Endothelial cell of umbilical vein (primary cell): ENCODE data around the gene POLR2H. TPM values are rescaled to one million over a fixed set of nuclear protein-coding genes. Genes with fewer than 3 reads are reported as not detected.

Source experiments
- BruUV-seq: library from RNA; stranded (reverse); fragments of 400-500 nt; replicated peaks from 2 replicates; lab custom pipeline; 2021; lab: Mats Ljungman, UMichigan
- CTCF ChIA-PET: fragments of 300-600, 350-600 bp; sonication (Branson Sonifier 250); formaldehyde crosslinking; loops from one replicate; lab custom pipeline; 2021; ENCODE audit warnings: antibody characterized with exemption, inconsistent platforms; lab: Charles Lee
- POLR2A ChIA-PET: fragments of 300-600, 350-600 bp; sonication (Branson Sonifier 250); formaldehyde crosslinking; loops from one replicate; lab custom pipeline; 2021; ENCODE audit warnings: antibody characterized with exemption, inconsistent platforms; lab: Charles Lee
- DNase-seq: peaks from one replicate; pipeline ENCODE4 v3.0.0-alpha.2; 2011; ENCODE audit warnings: low read depth, low spot score
- FAIRE-seq: peaks from 2 replicates; lab custom pipeline; 2011; peaks lifted over from hg19 to GRCh38; lab: Jason Lieb, UNC
- H2AFZ ChIP-seq: 2 replicates; pipeline ENCODE4 v1.6.0; 2012; ENCODE audit warnings: low read depth, low read length, control low read depth, inconsistent platforms
- H3K27ac ChIP-seq: 2 replicates; pipeline ENCODE4 v1.5.1; 2011; ENCODE audit warnings: low read depth, mild to moderate bottlenecking, control low read depth, low read length, moderate library complexity; ENCODE audit not compliant: insufficient read depth
- H3K27me3 ChIP-seq, 2 experiments: 2 replicates each; pipeline versions ENCODE4 v1.6.0 to v1.6.1; 2011; ENCODE audit warnings: low read length in 2 of 2, mixed read lengths in 1 of 2; ENCODE audit not compliant: control insufficient read depth in 2 of 2, insufficient read depth in 2 of 2
- H3K36me3 ChIP-seq, 2 experiments: 2 replicates in 1 of 2; 3 replicates in 1 of 2; pipeline ENCODE4 v1.5.1; 2011; ENCODE audit warnings: low read length in 2 of 2, mild to moderate bottlenecking in 1 of 2, moderate library complexity in 1 of 2; ENCODE audit not compliant: control insufficient read depth in 2 of 2, insufficient read depth in 2 of 2; ENCODE audit errors: extremely low read depth in 1 of 2
- H3K4me1 ChIP-seq: 3 replicates; pipeline ENCODE4 v1.5.1; 2011; ENCODE audit warnings: mild to moderate bottlenecking, low read length; ENCODE audit not compliant: control insufficient read depth, insufficient read depth; ENCODE audit errors: extremely low read depth
- H3K4me2 ChIP-seq: 2 replicates; pipeline ENCODE4 v1.6.1; 2011; ENCODE audit warnings: low read length, control low read depth, mixed read lengths; ENCODE audit not compliant: insufficient read depth
- H3K4me3 ChIP-seq, 3 experiments: fragments of 200-600 bp in 1 of 3; sonication (generic), shearing (Covaris generic) in 1 of 3; replicated peaks in 1 of 3; 2 replicates each; pipeline ENCODE4 v1.5.1; 2011 to 2016; ENCODE audit warnings: control low read depth in 3 of 3, low read length in 3 of 3, mild to moderate bottlenecking in 2 of 3, inconsistent platforms in 1 of 3, low read depth in 1 of 3, moderate library complexity in 1 of 3; ENCODE audit not compliant: insufficient read depth in 1 of 3
- H3K79me2 ChIP-seq: 2 replicates; pipeline ENCODE4 v1.6.0; 2012; ENCODE audit warnings: low read length, inconsistent platforms; ENCODE audit not compliant: control insufficient read depth, insufficient read depth
- H3K9ac ChIP-seq: replicated peaks from 2 replicates; pipeline ENCODE3; 2011; ENCODE audit warnings: low read length, control low read depth; ENCODE audit not compliant: insufficient read depth; ENCODE audit errors: extremely low read depth
- H3K9me1 ChIP-seq: replicated peaks from 3 replicates; pipeline ENCODE4 v1.6.0; 2011; ENCODE audit warnings: mild to moderate bottlenecking, low read length; ENCODE audit not compliant: control insufficient read depth, insufficient read depth; ENCODE audit errors: extremely low read depth
- H3K9me3 ChIP-seq: replicated peaks from 2 replicates; pipeline ENCODE4 v1.5.1; 2012; ENCODE audit warnings: low read length, inconsistent platforms; ENCODE audit not compliant: control insufficient read depth, insufficient read depth
- H4K20me1 ChIP-seq: replicated peaks from 2 replicates; pipeline ENCODE3; 2011; ENCODE audit warnings: mild to moderate bottlenecking, low read length; ENCODE audit not compliant: control insufficient read depth, insufficient read depth; ENCODE audit errors: extremely low read depth
- EZH2 ChIP-seq: IDR thresholded peaks from 2 replicates; pipeline ENCODE4 v1.6.1; 2012; ENCODE audit warnings: borderline replicate concordance, low read depth, mild to moderate bottlenecking, moderate library complexity, low read length, inconsistent platforms; ENCODE audit not compliant: severe bottlenecking
- FOS ChIP-seq: IDR thresholded peaks from 2 replicates; pipeline ENCODE4 v1.6.1; 2011; ENCODE audit warnings: mild to moderate bottlenecking, low read length, moderate library complexity, borderline replicate concordance; ENCODE audit not compliant: insufficient read depth
- GATA2 ChIP-seq: IDR thresholded peaks from 2 replicates; pipeline ENCODE4 v1.7.0; 2011; ENCODE audit warnings: low read depth, mild to moderate bottlenecking, moderate library complexity, mixed read lengths, low read length; ENCODE audit not compliant: insufficient read length, insufficient read depth
- JUN ChIP-seq: IDR thresholded peaks from 2 replicates; pipeline ENCODE4 v1.6.1; 2011; ENCODE audit warnings: borderline replicate concordance, low read depth; ENCODE audit not compliant: insufficient read length, insufficient read depth
- MYC ChIP-seq: IDR thresholded peaks from one replicate; pipeline ENCODE4 v1.6.1; 2011; ENCODE audit warnings: mild to moderate bottlenecking, low read depth, low read length
- POLR2A ChIP-seq: IDR thresholded peaks from 2 replicates; pipeline ENCODE4 v1.6.1; 2012; ENCODE audit warnings: low read depth, mild to moderate bottlenecking, control low read depth, low read length
- POLR2AphosphoS5 ChIP-seq: IDR thresholded peaks from 2 replicates; pipeline ENCODE4 v1.6.1; 2012; ENCODE audit warnings: low read depth, mild to moderate bottlenecking, control low read depth, low read length, moderate library complexity; ENCODE audit not compliant: insufficient read depth
- dilution Hi-C: fragments of 300-500 bp; cut with MboI; formaldehyde crosslinking; loops from one replicate; pipeline ENCODE4 v1.15.0; 2019; ENCODE audit warnings: low sequenced_read_pairs; ENCODE audit not compliant: extremely low pct_ligation_motif_present
- intact Hi-C: fragments of 100-400 bp; cut with micrococcal nuclease; formaldehyde crosslinking; loops from one replicate; pipeline ENCODE4 v1.10.0; 2022
- polyA plus RNA-seq, 4 experiments: library from polyadenylated mRNA; depleted of rRNA in 3 of 4; stranded (reverse) in 3 of 4; unstranded in 1 of 4; fragments of >200 nt; gene quantifications; 2 replicates each; pipeline versions ENCODE4 v1.2.1 to v1.2.3, GENCODE V29; 2011 to 2012; ENCODE audit warnings: missing spikeins in 1 of 4
- total RNA-seq: library from RNA; stranded (reverse); gene quantifications from 2 replicates; pipeline ENCODE4 v1.2.3, GENCODE V29; 2021
- TF ChIP-seq, protein P1 (sequence below): IDR thresholded peaks from 2 replicates; pipeline ENCODE4 v1.6.1; 2011; ENCODE audit not compliant: insufficient read depth, insufficient read length
- TF ChIP-seq, protein P2 (sequence below), 2 donors: IDR thresholded peaks; 1 replicate in 1 of 2; 2 replicates in 1 of 2; pipeline ENCODE4 v1.5.1; 2011; ENCODE audit warnings: low read length in 2 of 2, mild to moderate bottlenecking in 2 of 2, moderate library complexity in 2 of 2, control low read depth in 1 of 2, inconsistent platforms in 1 of 2, low read depth in 1 of 2; ENCODE audit not compliant: insufficient read depth in 1 of 2; ENCODE audit errors: extremely low read depth in 1 of 2

POLR2H gene
- total and polyA plus RNA-seq, 2 donors (not counting 3 experiments of a cell fraction or from before 2014, with no cell fraction given): 89.0 to 276 TPM

DNA sequence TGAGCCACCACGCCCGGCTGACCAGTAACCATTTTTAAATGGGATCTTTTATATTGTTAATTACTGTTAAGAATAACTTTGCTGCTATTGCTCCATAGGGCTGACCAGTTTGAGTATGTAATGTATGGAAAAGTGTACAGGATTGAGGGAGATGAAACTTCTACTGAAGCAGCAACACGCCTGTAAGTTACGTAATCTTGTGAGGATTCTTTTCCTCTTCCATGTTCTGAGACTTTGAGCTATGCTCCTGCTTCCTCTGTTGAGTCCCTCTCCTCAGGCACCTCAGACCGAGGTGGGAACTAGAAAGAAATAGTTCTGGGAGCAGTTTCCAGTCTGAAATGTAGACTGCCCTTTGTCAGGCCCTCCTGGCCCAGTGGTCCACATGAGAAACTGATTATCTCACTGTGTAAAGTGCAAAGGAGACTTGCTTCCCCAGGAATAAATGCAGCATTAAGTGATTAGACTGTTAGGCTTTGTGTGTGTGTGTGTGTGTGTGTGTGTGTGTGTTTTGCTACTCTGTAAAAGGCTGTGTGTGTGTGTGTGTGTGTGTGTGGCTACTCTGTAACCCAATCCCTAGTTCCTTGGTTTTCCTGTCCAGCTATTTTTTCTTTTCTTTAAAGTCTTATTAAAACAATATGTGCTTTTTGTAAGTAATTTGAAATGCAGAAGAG lies 5.2 kb downstream of the POLR2H start:
- no peak for FAIRE-seq

More for the DNA sequence above, 5.2 kb downstream of the POLR2H start:
- no peak for TF ChIP-seq EZH2
- TF ChIP-seq MYC: no peak
- TF ChIP-seq, protein P1, sequence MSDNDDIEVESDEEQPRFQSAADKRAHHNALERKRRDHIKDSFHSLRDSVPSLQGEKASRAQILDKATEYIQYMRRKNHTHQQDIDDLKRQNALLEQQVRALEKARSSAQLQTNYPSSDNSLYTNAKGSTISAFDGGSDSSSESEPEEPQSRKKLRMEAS: no peak
- no peak for TF ChIP-seq POLR2A
- no peak for TF ChIP-seq GATA2
- TF ChIP-seq POLR2AphosphoS5: no peak
- TF ChIP-seq JUN: no peak
- TF ChIP-seq FOS: no peak
- TF ChIP-seq, protein P2, sequence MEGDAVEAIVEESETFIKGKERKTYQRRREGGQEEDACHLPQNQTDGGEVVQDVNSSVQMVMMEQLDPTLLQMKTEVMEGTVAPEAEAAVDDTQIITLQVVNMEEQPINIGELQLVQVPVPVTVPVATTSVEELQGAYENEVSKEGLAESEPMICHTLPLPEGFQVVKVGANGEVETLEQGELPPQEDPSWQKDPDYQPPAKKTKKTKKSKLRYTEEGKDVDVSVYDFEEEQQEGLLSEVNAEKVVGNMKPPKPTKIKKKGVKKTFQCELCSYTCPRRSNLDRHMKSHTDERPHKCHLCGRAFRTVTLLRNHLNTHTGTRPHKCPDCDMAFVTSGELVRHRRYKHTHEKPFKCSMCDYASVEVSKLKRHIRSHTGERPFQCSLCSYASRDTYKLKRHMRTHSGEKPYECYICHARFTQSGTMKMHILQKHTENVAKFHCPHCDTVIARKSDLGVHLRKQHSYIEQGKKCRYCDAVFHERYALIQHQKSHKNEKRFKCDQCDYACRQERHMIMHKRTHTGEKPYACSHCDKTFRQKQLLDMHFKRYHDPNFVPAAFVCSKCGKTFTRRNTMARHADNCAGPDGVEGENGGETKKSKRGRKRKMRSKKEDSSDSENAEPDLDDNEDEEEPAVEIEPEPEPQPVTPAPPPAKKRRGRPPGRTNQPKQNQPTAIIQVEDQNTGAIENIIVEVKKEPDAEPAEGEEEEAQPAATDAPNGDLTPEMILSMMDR (IDR thresholded peaks at IDR 0.05; ENCODE audit: extremely low read depth in 1 of 2, insufficient read depth in 1 of 2, low read depth in 1 of 2, low read length in 2 of 2): no peak
- Histone ChIP-seq H3K4me3 (no peak overlapping the region), H3K36me3 (peaks cover 4 to 11% of the 10 kb centered on the region in 2 experiments), H2AFZ (no peak overlapping the region), H3K27me3 (no peaks in the 10 kb centered on the region), H4K20me1 (no peaks in the 10 kb centered on the region), H3K9me3 (no peaks in the 10 kb centered on the region), H3K79me2 (peaks cover 21% of the 10 kb centered on the region), H3K4me1 (peaks cover 39% of the 10 kb centered on the region), H3K4me2 (no peak overlapping the region), H3K9me1 (no peaks in the 10 kb centered on the region), H3K27ac (no peak overlapping the region), H3K9ac (no peak overlapping the region)
- POLR2A ChIA-PET: interaction anchor here (0.5 kb wide), 1 partner anchor 55 kb away, joined by 3 read pairs; no protein-coding TSS in a partner anchor
- intact Hi-C loops: no loop called here
- dilution Hi-C loops: no loop called here
- CTCF ChIA-PET: interaction anchor here (0.6 to 10.1 kb wide), 4 partner anchors 13 to 146 kb away, joined by 3 to 201 read pairs (median 6); no protein-coding TSS in a partner anchor
- no TSS peak for BruUV-seq
- DNase-seq: peak; percentile 9
